Activated naive CD4-positive, alpha-beta T cell (primary cell): ENCODE data around the gene SC5D.

Source experiments
- DNase-seq, 4 experiments: peaks; one replicate each; lab custom pipeline; 2025; lab: John Stamatoyannopoulos, UW

The SC5D gene

GRCh38 chr11:121291896-121292494 is 576 bp upstream of the SC5D start:
- no peak for DNase-seq

- no peak for DNase-seq
Observed at GRCh38 chr11:121293288-121293594, 670 bp downstream of the SC5D start.

- DNase-seq = no peak
Observed at GRCh38 chr11:121295246-121296029, 2.9 kb downstream of the SC5D start.

GRCh38 chr11:121297872-121298271 is 5.3 kb downstream of the SC5D start:
- no peak for DNase-seq

- no peak for DNase-seq
Observed at GRCh38 chr11:121298774-121299173, 6.2 kb downstream of the SC5D start.

GRCh38 chr11:121299417-121299816 is 6.8 kb downstream of the SC5D start:
- no peak for DNase-seq

- DNase-seq = no peak
Observed at GRCh38 chr11:121300313-121300971, 7.9 kb downstream of the SC5D start.

GRCh38 chr11:121300972-121301699 is 8.6 kb downstream of the SC5D start:
- no peak for DNase-seq

GRCh38 chr11:121304759-121305158 is 12.2 kb downstream of the SC5D start:
- DNase-seq = no peak

- no peak for DNase-seq
Observed at GRCh38 chr11:121308816-121309215, 16.2 kb downstream of the SC5D start.

GRCh38 chr11:121309688-121310087 is 17.1 kb downstream of the SC5D start:
- no peak for DNase-seq

GRCh38 chr11:121310908-121311307 is 18.3 kb downstream of the SC5D start:
- DNase-seq = no peak

GRCh38 chr11:121311373-121311772 is 18.8 kb downstream of the SC5D start:
- no peak for DNase-seq

GRCh38 chr11:121312483-121312882 is 19.9 kb downstream of the SC5D start:
- no peak for DNase-seq

- no peak for DNase-seq
Observed at GRCh38 chr11:121318848-121319834, 26.6 kb downstream of the SC5D start.

GRCh38 chr11:121321614-121322243 is 29.2 kb downstream of the SC5D start:
- no peak for DNase-seq

- DNase-seq = no peak
Observed at GRCh38 chr11:121323046-121323607, 30.6 kb downstream of the SC5D start.

GRCh38 chr11:121326230-121326629 is 33.7 kb downstream of the SC5D start:
- no peak for DNase-seq

GRCh38 chr11:121327553-121327952 is 35.0 kb downstream of the SC5D start:
- no peak for DNase-seq

- peak in 1 of 4 experiments; percentile 20 for DNase-seq
Observed at GRCh38 chr11:121328176-121328966, 35.8 kb downstream of the SC5D start.
